ENCODE results near the gene CNOT10. TPM values are rescaled to one million over a fixed set of nuclear protein-coding genes. Genes with fewer than 3 reads are reported as not detected.

The CNOT10 gene
- total RNA-seq, 4 donors from 2014 or later: 12.7 to 24.2 (median 19.7) TPM

DNA sequence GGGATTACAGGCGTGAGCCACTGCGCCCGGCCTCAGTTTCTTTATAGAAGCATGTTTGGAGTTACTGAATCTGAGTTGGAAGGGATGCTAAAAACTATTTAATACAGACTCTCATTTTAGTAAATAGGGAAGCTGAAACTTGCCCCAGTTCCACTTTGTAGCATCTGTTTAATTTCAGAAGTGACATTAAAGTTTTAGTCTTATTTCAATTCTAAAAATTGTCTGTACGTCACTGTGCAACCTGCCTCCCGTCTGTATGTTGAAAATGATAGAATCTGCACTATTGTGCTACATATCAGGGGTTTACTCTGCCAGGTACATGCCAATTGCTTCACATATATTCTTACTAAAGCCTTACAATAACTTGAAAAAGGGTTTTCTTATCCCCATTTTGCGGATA lies 15.3 kb downstream of the CNOT10 start:
- intact Hi-C loops (cut with DNase I): no loop called here
- TF ChIP-seq, protein P1, sequence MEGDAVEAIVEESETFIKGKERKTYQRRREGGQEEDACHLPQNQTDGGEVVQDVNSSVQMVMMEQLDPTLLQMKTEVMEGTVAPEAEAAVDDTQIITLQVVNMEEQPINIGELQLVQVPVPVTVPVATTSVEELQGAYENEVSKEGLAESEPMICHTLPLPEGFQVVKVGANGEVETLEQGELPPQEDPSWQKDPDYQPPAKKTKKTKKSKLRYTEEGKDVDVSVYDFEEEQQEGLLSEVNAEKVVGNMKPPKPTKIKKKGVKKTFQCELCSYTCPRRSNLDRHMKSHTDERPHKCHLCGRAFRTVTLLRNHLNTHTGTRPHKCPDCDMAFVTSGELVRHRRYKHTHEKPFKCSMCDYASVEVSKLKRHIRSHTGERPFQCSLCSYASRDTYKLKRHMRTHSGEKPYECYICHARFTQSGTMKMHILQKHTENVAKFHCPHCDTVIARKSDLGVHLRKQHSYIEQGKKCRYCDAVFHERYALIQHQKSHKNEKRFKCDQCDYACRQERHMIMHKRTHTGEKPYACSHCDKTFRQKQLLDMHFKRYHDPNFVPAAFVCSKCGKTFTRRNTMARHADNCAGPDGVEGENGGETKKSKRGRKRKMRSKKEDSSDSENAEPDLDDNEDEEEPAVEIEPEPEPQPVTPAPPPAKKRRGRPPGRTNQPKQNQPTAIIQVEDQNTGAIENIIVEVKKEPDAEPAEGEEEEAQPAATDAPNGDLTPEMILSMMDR (IDR thresholded peaks at IDR 0.05): no peak
- TF ChIP-seq POLR2A (IDR thresholded peaks at IDR 0.05): no peak
- no peaks in the 10 kb centered on the region for H3K9me3 ChIP-seq
- DNase-seq: no peak
- H3K36me3 ChIP-seq: peaks cover 0 to 7% (median 0%) of the 10 kb centered on the region in 3 donors
- no peak overlapping the region for H3K4me3 ChIP-seq
- whole genome bisulfite sequencing, 2 donors: 74 to 81% methylated on average over 6 of the region's 6 CpGs
- H3K27ac ChIP-seq: no peak overlapping the region
- H3K27me3 ChIP-seq: no peaks in the 10 kb centered on the region
- H3K4me1 ChIP-seq: no peaks in the 10 kb centered on the region

DNA sequence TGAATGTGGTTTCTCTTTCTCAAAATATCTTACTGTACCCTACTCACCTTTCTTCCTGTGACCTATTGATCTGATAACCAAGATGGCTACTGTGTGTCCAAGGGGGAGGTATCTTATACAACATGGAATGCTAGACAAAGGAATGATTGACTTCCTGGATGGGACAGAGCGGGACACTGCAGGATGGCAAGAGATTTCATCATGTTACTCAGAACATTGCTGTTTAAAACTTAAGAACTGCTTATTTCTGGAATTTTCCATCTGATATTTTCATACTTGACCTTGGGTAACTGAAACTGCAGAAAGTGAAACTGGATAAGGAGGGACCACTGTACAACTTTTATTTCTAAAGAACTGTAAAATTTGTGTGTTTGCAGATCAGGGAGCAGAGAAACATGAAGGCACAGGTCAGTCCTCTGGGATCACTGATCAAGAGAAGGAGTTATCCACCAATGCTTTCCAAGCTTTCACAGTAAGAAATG lies 18.5 kb downstream of the CNOT10 start:
- H3K27ac ChIP-seq: no peak overlapping the region
- peaks cover 0 to under 1% (median 0%) of the 10 kb centered on the region in 3 donors for H3K36me3 ChIP-seq
- DNase-seq: no peak
- no peaks in the 10 kb centered on the region for H3K9me3 ChIP-seq
- intact Hi-C loops (cut with DNase I): no loop called here
- TF ChIP-seq POLR2A (IDR thresholded peaks at IDR 0.05): no peak
- TF ChIP-seq, protein P1 (IDR thresholded peaks at IDR 0.05): no peak
- 84 to 94% methylated on average over 1 of the region's 1 CpG for WGBS, 2 donors
- H3K27me3 ChIP-seq: no peaks in the 10 kb centered on the region
- no peak overlapping the region for H3K4me3 ChIP-seq
- peaks cover 0 to 18% (median 0%) of the 10 kb centered on the region in 3 donors for H3K4me1 ChIP-seq

DNA sequence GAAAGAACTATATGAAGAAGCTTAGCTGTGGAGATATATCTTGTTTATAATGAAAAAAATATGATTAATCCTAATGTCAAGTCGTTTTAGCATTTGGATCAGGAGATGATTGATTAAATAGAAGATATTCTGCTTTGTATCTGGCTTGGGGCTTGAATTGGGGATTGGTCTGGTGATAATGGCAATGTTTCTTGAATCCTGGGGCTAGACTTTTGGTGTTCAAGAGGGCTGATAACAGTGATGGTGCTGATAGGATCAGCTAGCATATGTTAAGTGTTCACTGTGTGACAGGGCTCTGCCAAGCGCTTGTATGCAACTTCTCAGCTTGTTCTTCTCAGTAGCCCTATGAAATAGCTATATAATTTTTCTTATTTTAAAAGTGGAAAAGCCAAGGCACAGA lies 20.2 kb downstream of the CNOT10 start:
- WGBS, 2 donors: 58 to 80% methylated on average over 2 of the region's 2 CpGs
- Histone ChIP-seq H3K36me3 (peaks cover 0 to 18% (median 0%) of the 10 kb centered on the region in 3 donors), H3K4me3 (no peak overlapping the region), H3K9me3 (no peaks in the 10 kb centered on the region), H3K4me1 (peaks cover 0 to 18% (median 0%) of the 10 kb centered on the region in 3 donors), H3K27ac (no peak overlapping the region), H3K27me3 (no peaks in the 10 kb centered on the region)
- DNase-seq: no peak
- no peak for TF ChIP-seq POLR2A (IDR thresholded peaks at IDR 0.05)
- TF ChIP-seq, protein P1 (IDR thresholded peaks at IDR 0.05): no peak
- intact Hi-C loops (cut with DNase I): no loop called here

DNA sequence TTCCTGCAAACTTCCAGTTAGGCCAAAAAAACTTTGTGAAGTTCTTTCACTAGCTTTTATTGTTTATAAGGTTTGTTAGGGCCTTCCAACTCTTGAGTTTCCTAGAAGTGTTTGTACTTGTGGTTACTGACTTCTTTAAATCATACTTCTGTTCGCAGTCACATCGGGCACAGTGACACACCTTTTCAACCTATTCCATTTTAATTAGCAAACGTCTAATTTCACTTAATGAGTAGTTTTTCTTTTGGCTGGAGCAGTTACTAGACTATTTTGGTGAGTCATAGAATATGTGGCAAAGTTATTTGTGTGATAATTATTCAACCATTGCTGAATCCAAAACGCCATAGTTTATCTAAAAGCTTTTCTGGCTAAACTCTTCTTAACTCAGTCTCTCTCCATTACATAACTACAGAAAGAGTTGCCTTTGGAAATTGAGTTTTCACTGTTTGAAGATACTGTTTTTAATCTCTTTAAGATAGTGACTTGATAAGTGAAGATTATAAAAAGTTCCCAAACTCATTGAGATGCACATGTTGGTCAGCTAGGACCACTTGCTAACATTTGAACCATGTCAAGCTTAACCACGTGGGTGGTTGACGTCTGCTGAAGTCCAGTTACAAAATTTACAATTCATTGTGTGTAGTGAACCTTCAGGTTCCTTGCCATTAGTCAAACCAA lies 21.5 kb downstream of the CNOT10 start:
- WGBS, 2 donors: 48 to 53% methylated on average over 6 of the region's 6 CpGs

DNA sequence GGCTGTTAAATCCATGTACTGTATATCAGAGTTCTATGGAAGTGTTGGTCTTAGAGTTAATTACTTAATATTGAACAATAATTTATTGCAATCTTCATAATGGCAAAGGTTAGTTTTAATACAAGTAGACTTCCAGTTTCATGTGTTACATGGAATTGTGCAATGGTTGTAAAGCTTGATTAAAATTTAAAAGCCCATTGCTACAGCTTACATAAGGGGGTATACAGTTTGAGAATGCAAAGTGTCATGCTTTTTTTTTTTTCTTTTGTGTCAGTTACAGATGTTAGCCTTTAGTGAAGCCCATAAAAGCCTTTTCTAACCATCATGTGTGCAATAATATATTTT lies 22.0 kb downstream of the CNOT10 start:
- Histone ChIP-seq H3K4me1 (peaks cover 0 to 18% (median 0%) of the 10 kb centered on the region in 3 donors), H3K4me3 (no peak overlapping the region), H3K9me3 (no peaks in the 10 kb centered on the region), H3K27ac (no peak overlapping the region), H3K36me3 (peaks cover 0 to 36% (median 4%) of the 10 kb centered on the region in 3 donors), H3K27me3 (no peaks in the 10 kb centered on the region)
- TF ChIP-seq POLR2A (IDR thresholded peaks at IDR 0.05): no peak
- TF ChIP-seq, protein P1 (IDR thresholded peaks at IDR 0.05): no peak
- intact Hi-C loops (cut with DNase I): no loop called here
- no peak for DNase-seq

More for the DNA sequence above, 21.5 kb downstream of the CNOT10 start:
- Histone ChIP-seq H3K4me3 (no peak overlapping the region), H3K36me3 (peaks cover 0 to 31% (median 4%) of the 10 kb centered on the region in 3 donors), H3K9me3 (no peaks in the 10 kb centered on the region), H3K27ac (no peak overlapping the region), H3K27me3 (no peaks in the 10 kb centered on the region), H3K4me1 (peaks cover 0 to 18% (median 0%) of the 10 kb centered on the region in 3 donors)
- intact Hi-C loops (cut with DNase I): no loop called here
- TF ChIP-seq, protein P1 (IDR thresholded peaks at IDR 0.05): no peak
- no peak for TF ChIP-seq POLR2A (IDR thresholded peaks at IDR 0.05)
- DNase-seq: no peak

All from esophagus squamous epithelium (tissue), 5 donors.